HepG2 (cell line): ENCODE measurements around the gene KLHDC7A. TPM values are rescaled to one million over a fixed set of nuclear protein-coding genes. Genes with fewer than 3 reads are reported as not detected.

ENCODE experiments used
- BCL3 ChIP-seq: sonication (generic); formaldehyde crosslinking; IDR thresholded peaks from 2 replicates; pipeline ENCODE4 v1.5.1; 2020; ENCODE audit warnings: mild to moderate bottlenecking, missing genetic modification reagents, moderate library complexity
- DZIP1 ChIP-seq: sonication (generic); formaldehyde crosslinking; IDR thresholded peaks from 2 replicates; pipeline ENCODE4 v1.5.0; 2020; ENCODE audit warnings: mild to moderate bottlenecking, missing genetic modification reagents
- GABPB1 ChIP-seq: IDR thresholded peaks from 2 replicates; pipeline ENCODE4 v1.6.1; 2016; ENCODE audit warnings: mild to moderate bottlenecking, missing genetic modification reagents, moderate library complexity, missing compliant biosample characterization
- GLI4 ChIP-seq: sonication (generic); formaldehyde crosslinking; IDR thresholded peaks from 2 replicates; pipeline ENCODE4 v1.5.1; 2020; ENCODE audit warnings: missing genetic modification reagents, mild to moderate bottlenecking, moderate library complexity, borderline replicate concordance
- ZNF274 ChIP-seq: sonication (generic); formaldehyde crosslinking; IDR thresholded peaks from 2 replicates; pipeline ENCODE4 v1.5.1; 2020; ENCODE audit warnings: mild to moderate bottlenecking, missing genetic modification reagents
- ZNF501 ChIP-seq: sonication (generic); formaldehyde crosslinking; IDR thresholded peaks from 2 replicates; pipeline ENCODE4 v1.5.1; 2020; ENCODE audit warnings: mild to moderate bottlenecking, moderate library complexity, missing genetic modification reagents
- polyA plus RNA-seq, 8 experiments: library from polyadenylated mRNA; depleted of rRNA in 3 of 8; stranded (reverse) in 7 of 8; unstranded in 1 of 8; fragments of >200 nt; fragmentation: Illumina TruSeq in 4 of 8; extraction: Trizol in 4 of 8; gene quantifications; 2 replicates each; pipeline versions ENCODE4 v1.2.1 to v1.2.3, GENCODE V29; 2011 to 2016; ENCODE audit warnings: low read depth in 4 of 8, missing spikeins in 1 of 8, mixed read lengths in 1 of 8; ENCODE audit not compliant: insufficient read depth in 1 of 8
- total RNA-seq, 5 experiments: library from RNA; depleted of rRNA; stranded (reverse); fragments of >200 nt; fragmentation: Illumina TruSeq; extraction: Trizol; gene quantifications; 2 replicates each; pipeline ENCODE4 v1.2.3, GENCODE V29; 2016; ENCODE audit warnings: low read depth in 1 of 5

KLHDC7A gene
- total and polyA plus RNA-seq, 2 of the 13 experiments (the other 11 are each of a cell fraction or from before 2014, with no cell fraction given), result 0.15 to 1.8 TPM

DNA sequence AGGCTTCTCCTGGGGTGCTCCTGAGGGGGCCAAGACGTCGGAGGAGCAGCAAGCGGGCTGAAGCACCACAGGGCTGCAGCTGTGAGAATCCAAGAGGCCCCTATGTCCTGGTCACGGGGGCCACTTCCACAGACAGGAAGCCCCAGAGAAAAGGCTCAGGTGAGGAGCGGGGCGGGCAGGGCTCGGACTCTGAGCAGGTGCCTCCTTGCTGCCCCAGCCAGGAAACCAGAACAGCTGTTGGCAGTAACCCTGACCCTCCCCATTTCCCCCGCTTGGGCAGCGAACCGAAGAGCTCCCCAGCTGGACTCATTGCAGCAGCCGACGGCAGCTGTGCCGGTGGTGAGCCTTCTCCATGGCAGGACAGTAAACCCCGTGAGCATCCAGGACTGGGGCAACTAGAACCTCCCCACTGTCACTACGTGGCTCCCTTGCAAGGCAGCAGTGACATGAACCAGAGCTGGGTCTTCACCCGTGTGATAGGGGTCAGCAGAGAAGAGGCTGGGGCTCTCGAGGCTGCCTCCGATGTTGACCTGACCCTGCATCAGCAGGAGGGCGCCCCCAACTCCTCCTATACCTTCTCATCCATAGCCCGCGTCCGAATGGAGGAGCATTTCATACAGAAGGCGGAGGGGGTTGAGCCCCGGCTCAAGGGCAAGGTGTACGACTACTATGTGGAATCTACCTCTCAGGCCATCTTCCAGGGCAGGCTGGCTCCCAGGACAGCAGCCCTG, 625 bp downstream of the KLHDC7A start (continued):
- TF ChIP-seq DZIP1 (CRISPR knock-in tag), result 0 out of 2 replicates have a peak, but pooled peaks have one; percentile 35
- 0 out of 2 replicates have a peak, but pooled peaks have one; percentile 19 for TF ChIP-seq ZNF501
- 0 out of 2 replicates have a peak, but pooled peaks have one; percentile 57 for TF ChIP-seq BCL3 (CRISPR knock-in tag)
- 0 out of 2 replicates have a peak, but pooled peaks have one; percentile 2 for TF ChIP-seq GABPB1 (CRISPR knock-in tag)
- 0 out of 2 replicates have a peak, but pooled peaks have one; percentile 42 for TF ChIP-seq GLI4 (CRISPR knock-in tag)
- TF ChIP-seq ZNF274 (CRISPR knock-in tag), result 0 out of 2 replicates have a peak, but pooled peaks have one; percentile 12
- TF ChIP-seq, all 625 proteins: peak for 17
